ENCODE measurements around the gene DUSP3.

DNA sequence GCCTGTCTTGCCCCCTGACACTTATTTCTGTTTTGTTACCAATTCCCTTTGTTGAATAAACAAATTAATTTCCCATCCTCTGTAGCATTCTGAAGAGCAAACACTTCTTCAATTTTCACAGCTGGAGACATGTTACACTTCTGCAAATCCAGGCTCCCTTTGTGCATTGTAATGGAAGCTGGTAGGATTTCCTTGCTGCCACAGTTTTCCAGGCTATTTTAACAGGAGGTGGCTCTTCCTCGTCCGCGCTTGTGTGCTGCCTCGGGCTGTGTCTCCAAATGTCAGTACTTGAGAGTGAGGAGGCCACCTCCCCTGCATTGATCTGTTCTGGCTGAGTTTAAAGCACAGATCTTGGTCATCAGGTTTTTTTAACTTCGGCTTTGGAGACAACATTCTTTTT lies 60.2 kb downstream of the DUSP3 start:
- no peak for TF ChIP-seq CTCF (IDR thresholded peaks at IDR 0.05)
- TF ChIP-seq POLR2A (IDR thresholded peaks at IDR 0.05), result no peak

All from right lobe of liver (tissue), 4 donors.